NCI-H146 treated with DMSO at 0.1 percent for 48 hours (cell line): ENCODE measurements around the gene CLDN9.
A peak's percentile ranks its signal among the peaks of the same experiment; 100 is the strongest.

Source experiments
- DNase-seq: peaks from one replicate; lab custom pipeline; 2025; ENCODE audit not compliant: unreplicated experiment; lab: John Stamatoyannopoulos, UW

CLDN9 gene

DNA sequence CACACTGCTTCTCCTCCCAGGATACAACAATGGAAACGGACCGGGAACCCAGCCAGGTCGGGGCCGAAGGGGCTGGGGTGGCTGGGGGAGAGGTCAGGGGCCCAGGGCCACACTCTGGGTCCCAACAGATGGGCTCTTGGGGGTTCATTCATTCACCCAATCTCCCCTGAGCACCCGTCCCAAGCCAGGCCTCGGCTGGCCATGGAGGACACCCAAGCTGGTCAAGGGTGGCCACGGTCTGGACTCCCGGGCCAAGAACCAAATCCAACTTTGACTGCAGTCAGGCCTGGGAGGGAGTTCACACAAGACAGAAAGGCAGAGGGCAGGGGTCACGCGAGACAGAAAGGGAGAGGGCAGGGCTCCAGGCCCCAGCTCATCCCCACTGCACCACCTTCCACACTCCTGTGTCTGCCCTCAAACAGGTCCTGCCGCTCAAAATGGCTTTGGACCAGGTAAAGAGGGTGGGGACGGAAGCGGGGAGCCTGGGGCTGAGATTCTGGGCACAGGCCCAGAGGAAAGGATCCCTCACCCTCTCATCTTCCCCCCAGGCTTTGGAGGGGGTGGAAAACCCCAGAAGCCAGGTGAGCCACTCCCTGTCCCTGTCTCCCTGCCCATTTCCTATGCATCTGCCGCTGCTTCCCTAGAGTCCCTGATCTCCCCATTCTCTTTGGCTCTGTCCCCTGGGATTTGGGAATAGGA is 20.2 kb upstream of the CLDN9 start:
- DNase-seq = no peak

DNA sequence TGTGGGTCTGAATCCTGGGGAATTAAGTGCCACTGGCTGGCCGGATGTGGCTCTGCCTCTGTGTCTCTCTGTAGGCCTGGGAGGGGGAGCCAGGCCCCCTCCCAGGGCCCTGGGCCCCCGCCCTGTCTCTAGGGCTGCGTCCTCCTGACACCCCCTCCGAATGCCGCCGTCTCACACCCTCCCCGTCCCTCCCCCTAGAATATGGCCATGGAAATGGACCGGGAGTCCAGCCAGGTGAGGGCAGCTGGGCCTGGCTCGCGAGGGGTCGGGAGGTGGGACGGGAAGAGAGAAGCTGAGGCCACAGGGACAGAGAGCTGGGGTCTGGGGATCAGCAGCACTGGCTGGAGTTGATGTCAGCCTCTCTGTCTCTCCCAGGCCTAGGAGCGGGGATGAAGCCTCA is 16.4 kb upstream of the CLDN9 start:
- no peak for DNase-seq

DNA sequence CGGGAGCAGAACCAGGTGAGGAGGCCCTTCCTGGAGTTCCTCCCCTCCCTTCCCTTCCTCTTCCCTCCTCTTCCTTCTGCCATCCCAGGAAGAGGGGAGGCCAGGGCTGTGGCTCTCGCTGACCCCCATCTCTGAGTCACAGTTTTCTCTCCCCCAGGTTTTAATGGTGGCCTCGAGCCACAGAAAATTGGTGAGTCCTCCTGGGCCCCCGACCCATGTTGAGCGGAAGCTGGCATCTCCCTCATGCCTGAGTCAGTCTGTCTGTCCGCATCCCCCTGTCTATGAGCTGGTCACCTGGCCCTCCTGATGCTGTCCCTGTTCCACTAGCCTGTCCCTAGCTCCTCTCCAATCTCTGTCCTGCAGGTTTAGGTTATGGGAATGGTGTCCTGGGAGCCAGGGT is 12.8 kb upstream of the CLDN9 start:
- DNase-seq = no peak

DNA sequence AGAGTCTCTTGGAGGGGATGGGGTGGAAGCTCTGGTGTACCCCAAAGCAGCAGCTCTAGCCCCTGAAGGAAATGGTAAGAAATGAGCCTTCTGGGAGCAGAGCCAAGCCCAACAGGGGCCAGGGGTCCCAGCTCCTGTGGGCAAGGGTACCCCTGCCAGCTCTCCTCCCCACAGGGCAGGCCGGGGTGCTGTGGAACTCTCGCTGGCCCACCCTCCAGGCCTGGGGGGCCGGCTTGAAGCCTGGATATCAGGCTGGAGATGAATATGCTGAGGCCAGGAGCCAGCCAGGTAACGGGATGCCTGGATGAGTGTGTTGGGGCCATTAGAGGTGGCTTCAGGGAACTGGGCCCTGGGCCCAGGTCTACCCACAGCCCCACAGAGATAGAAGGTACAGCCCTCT is 12.2 kb upstream of the CLDN9 start:
- DNase-seq = no peak

DNA sequence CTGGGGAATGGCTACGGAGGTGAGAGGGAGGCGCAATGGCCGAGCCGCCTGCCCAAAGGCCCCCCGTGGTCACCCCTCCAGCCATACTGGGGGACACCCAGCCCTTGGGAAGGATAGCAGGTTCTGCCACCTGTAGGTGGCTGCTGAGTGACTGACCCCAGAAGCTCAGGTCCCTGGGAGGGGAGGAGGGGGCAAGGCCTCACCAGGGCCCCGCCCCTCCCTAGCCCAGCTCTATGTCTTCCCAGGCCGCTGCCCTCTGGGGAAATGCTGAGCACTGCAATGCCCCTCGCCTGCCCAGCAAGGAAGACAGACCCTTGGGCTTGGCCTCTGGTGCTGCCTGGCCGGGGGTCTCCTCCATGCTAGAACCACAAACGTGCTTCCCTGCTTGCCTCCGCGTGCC is 11.4 kb upstream of the CLDN9 start:
- DNase-seq = no peak

DNA sequence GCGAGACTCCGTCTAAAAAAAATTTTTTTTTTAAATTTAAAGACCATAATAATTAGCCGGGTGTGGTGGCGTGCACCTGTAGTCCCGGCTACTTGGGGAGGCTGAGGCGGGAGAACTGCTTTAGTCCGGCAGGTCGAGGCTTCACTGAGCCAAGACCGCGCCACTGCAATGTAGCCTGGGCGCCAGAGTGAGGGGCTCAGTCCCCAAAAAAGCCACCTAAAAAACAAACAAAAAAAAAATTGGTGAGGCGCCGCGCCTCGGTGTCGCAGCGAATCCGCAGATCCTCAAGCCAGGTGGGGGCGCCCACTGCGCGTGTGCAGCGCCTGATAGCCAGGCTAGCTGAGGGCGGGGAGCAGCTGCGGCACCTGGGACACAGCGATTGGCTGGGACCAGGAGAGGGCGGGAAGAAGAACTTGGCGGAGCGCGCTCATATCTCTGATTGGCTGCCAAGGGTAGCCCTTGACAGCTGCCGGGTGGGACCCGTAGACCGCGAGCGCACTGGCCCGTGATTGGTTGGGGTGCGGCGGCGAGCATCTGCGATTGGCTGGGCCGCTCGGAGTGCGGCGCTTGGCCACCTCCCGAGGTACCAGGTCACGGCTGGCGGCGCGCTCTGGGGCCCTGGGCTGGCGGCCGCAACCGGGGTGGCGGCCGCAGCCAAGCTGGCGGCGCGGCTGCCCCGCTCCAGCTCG is 9.0 kb upstream of the CLDN9 start:
- peak; percentile 97 for DNase-seq

DNA sequence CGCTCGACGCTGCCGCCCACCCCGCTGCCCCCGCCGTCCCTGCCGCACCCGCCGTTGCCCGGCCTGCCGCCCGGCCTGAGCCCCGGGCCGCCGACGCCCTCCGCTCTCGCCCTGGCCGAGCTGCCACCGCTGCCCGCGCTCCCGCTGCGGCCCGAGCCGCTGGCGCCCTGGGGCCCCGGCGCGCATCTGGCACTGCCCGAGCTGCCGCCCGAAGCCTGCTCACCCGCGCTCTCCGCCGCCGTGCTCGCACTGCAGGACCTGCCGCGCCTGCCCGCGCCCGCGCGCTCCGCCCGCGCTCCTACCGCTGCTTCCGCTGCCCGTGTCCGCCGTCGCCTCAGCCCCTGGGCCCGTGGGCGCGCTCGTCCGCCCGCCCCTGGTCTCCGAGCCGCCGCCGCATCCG is 8.4 kb upstream of the CLDN9 start:
- DNase-seq = peak; percentile 48

DNA sequence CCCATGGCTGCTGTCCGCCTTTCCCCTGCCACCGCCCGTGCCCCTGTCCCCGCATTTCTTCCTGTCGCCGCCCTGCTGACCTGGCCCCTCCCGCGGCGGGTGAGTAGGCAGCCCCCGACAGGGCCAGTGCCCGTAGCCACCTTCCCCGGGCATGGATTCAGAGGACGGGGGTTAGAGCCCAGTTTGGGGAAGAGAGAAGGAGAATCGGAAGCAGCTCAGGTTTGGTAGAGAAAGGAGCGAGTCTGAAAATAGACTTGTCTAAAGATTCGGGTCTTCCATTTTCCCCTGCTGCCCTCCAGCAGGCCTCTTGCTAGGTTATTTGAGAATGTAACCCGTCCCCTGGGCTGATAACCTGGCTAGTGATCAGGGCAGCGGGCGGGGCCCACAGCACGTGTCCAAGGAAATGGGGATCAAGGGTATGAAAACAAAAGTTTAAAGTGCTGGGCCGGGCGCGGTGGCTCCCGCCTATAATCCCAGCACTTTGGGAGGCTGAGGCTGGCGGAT is 7.9 kb upstream of the CLDN9 start:
- DNase-seq = peak; percentile 43

DNA sequence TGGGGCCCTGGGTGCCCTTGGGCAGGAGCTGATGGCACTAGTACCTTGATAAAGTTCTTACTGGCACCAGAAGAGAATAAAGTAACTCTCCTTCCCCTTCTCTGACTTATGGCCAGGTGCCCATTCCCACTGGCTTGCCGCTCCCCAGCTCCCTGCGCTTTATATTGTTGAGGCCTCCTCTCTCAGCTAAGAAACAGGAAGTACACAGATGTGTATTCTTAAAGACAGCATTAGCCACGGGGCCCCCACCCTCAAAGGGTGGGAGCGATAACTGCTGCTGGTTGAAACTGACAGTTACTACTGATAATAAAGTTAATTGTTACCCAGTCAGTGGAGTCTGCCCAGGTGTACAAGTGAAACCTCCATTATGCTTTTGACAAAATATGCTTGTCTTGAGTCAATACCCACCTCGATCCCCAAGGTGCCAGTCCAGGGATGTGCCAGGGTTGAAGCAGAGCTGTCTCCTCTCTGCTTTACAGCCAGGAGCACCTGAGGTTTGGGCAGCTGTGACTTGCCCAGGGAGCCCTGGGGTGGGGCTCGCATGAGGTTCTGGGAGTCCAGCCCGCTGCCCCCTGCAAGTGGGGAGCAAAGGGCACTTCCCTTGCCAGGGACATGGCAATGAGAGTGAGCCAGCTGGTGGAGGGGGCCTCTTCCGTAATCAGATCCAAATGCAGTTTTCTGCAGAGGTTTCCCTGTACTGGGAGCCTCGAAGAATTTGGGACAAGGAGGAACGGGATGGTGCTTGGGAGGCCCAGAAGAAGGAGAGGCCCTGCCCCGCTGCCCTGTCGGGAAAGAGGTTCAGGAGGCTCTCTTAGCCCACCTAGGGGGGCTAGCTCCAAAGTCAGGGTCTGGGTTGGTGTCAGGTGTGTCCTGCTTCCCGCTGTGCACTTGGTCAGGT is 5.4 kb upstream of the CLDN9 start:
- no peak for DNase-seq

DNA sequence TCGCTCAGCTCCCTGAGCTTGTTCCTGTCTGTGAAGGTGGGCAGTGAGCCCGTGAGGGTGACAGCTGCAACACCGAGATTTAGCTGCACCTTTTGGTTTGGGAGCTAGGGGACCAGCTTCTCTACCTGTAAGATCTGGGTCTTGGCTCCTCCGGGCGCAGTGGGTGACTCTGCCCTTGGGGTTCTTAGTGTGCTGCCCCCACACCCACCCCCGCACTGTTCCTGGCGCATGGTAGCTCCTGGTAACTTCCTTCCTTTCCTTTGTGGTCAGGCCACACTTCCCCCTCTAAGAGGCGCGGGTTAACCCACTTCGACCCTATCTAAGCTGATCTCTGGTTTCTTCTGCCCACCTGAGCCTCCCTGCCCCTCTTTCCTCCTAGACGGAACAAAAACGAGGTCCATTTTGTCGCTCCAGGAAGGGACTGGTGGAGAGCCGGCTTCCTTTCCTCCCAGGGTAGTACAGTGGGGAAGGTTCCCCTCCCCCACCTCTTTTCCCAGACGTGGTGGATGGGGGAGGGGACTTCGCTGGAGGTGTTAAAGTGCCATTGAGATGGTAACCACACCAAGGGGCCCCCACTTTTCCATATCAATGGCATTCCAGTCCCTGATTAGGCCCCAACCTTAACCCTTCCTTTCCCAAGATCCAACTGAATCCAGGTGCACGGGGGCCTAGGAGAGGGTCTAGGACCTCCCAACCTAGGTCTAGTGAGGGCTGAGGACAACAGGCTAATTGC is 4.6 kb upstream of the CLDN9 start:
- no peak for DNase-seq

DNA sequence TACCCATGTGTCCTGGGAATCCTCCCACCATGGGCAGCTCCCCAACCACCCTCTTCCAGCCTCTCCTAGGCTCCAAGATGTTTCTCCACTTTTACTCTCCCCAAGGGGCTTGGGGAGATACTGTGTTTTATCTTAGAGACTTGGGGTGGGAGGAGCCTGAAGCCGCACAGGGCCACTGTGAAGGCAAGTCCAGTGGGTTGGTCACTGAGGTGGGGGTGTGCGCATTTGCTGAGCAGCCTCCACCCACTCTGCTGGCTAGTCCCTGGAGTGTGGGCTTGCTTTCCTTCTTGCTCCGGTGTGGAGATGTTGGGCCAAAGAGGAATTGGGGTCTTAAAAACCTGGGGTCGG is 4.1 kb upstream of the CLDN9 start:
- no peak for DNase-seq

DNA sequence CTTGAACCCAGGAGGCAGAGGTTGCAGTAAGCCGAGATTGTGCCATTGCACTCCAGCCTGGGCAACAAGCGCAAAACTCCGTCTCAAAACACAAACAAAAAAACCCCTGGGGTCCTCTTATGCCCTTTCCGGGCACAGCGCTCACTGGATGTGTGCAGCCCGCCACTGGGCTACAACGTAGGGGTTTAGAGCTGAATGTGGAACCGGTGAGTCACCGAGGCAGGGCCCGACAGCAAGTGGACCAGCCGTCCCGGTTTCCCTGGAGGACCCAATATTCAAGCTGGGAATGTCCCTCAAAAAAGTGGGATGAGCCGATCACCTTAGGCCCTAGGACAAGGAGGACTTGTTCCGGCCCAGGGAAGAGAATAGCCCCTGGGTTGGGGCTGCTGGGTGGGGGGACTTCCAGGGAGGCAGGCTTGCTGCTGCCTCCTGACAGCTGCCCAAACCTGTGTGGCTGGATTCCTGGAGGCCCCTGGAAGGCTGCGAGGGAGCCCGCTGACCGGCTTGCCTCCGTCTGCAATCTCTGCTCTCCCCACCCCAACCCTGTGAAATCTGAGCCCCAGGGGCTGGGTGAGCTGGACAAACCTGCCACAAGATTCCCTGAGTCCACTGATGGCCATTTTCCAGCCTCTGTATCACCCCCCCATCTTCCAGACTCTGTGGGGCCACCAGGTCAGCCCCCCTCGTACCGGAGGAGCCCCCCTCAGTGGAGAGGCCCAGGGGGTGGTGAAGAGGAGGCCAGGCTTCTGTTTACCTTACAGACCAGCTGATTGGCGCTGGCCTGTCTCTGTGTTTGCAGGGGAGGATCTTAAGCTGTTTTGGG is 2.9 kb upstream of the CLDN9 start:
- DNase-seq = no peak

DNA sequence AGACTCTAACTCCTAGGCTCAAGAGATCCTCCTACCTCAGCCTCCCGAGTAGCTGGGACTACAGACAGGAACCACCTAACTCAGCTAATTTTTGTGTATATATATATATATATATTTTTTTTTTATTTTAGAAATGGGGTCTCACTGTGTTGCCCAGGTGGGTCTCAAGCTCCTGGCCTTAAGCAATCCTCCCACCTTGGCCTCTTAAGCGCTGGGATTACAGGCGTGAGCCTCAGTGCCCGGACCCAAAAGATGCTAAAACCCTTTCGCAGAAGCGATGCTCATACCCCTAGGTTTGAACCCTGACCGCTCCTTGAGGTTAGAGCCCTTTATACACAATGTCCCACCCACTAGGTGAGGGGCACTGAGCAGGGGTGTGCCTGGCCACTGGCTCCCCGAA is 2.2 kb upstream of the CLDN9 start:
- DNase-seq = no peak

DNA sequence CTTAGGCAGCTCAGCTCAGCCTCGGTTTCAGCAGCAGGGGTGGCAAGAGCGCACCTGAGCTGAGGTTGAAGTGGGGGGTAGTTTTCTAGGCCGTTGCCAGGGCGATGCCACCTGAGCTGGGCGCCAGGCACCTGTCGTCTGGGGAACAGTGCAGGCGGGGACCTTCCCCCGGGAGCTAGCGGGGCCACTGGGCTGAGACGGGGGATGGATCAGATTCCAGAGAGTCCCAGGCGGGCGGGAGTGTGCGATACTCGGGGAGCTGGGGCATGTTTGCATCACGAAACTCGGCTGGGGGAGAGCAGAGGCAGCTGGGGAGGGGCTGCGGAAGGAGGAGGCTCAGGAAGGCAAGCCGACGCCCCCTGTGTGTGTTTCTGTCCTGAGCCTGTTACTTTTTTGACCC is 477 bp upstream of the CLDN9 start:
- DNase-seq = peak; percentile 49

DNA sequence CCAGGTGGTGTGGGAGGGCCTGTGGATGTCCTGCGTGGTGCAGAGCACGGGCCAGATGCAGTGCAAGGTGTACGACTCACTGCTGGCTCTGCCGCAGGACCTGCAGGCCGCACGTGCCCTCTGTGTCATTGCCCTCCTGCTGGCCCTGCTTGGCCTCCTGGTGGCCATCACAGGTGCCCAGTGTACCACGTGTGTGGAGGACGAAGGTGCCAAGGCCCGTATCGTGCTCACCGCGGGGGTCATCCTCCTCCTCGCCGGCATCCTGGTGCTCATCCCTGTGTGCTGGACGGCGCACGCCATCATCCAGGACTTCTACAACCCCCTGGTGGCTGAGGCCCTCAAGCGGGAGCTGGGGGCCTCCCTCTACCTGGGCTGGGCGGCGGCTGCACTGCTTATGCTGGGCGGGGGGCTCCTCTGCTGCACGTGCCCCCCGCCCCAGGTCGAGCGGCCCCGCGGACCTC is 798 bp downstream of the CLDN9 start:
- no peak for DNase-seq

DNA sequence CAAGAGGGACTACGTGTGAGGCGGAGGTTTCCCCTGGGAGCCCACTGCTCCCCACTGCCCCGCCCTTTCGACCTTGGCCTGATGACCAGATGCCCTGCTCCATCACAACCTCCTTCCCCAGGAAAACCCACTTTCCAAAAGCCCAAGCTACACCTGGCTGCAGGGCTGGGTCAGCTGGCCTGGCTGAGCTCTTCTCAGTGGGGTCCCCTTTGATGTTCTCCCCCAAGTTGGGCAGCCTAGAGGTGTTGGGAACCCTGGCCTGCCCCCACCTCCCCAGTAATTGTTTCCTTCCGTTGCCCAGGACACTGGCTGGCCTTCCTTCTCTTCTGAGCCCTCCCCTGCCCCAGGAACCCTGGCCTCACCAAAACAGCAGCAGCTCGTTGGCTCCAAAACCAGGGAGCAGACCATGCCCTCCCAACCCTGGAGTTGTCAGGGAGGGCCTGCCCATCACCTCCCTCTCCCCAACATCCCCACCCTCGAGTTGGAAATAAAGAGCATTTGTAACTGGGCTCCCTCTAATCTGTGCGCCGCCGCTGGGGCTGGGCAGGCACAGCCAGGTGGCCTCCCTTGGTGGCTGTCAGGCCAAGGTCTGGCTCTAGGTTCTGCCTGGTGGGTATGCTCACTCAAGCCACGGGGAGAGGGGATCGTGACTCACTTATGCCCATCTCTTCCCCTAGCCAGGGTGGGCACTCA is 1.4 kb downstream of the CLDN9 start:
- DNase-seq = no peak

DNA sequence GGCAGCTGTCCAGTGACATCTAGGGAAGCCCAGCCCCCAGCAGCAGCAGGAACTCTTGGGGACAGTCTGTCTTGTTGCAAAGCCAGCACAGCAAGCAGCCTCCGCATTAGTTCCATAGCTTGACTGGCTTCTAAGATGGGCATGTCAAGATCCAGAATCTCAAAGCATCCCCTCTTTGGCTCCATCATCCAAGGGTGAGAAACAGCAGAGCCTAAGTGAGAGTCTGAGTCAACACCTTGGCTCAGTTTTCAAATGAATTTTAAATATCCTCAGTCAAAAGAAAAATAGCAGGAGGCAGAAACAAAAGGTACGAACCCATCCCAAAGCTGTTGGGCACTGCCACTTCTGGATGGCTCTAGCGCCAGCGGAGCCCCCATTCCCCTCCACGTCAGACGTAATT is 2.2 kb downstream of the CLDN9 start:
- no peak for DNase-seq

DNA sequence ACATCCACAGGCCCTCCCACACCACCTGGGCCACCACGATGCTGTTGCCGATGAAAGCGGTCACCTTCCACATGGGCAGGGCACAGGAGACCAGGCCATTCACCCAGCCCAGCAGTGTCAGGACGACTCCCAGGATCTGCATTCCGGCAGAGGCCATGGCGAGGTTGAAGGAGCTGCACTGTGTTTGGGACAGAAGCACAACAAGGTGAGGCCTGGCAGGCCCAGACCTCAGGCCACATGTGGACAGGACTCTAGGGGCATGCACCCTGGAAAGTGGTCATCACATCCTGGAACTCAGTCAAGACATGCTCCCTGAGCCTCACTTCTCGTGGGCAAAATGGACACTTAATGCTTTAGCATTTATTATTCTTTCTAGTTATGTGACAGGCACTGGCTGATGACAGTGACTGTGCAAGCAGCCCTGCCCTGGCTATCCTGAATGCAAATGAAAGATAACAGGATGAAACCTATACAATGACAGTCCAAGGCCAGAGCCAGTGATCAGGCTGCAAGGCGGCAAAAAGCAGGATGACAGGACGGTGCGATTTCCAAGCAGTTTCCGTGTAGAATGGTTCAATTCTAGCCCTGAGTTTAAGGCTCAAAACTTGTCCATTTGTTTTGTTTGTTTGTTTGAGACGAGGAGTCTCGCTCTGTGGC is 3.3 kb downstream of the CLDN9 start:
- DNase-seq = no peak

DNA sequence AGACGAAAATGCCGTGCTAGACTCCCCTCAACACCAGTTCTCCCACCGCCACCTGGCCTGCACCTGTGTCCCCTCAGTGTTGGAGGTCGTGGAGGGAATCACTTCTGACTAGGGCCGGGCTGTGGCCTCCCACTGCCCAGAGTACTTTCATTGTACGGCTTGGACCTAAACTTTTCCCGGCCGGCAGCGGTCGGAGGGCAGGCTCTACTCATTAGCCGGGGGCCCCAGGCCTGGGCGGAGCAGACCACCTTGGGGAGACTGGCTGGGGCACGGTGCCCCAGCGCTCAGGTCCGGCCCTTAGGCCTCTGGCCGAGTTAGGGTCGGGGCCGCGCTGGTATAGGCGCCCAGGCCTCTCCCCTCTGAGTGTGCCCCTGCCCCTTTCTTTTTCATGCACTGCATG is 4.6 kb downstream of the CLDN9 start:
- no peak for DNase-seq
